Prostate gland (tissue), 1 donor: ENCODE results near the gene FGF11.

Source experiments
- POLR2A ChIP-seq: fragments of 450-650 bp; IDR thresholded peaks from one replicate; pipeline ENCODE4 v1.6.1; 2016; ENCODE audit warnings: antibody characterized with exemption, mild to moderate bottlenecking
- POLR2AphosphoS5 ChIP-seq: sonication (generic); formaldehyde crosslinking; IDR thresholded peaks from one replicate; pipeline ENCODE4 v1.6.1; 2017; ENCODE audit warnings: antibody characterized with exemption

- TF ChIP-seq POLR2A (peak; percentile 99), POLR2AphosphoS5 (peak; percentile 98)
Measured at GRCh38 chr17:7403977-7404736, 35.2 kb upstream of the FGF11 start, which contains the start of gene TMEM256.
